ENCODE results near the gene RYR3.

The RYR3 gene

GRCh38 chr15:33636958-33637357, 326.2 kb downstream of the RYR3 start:
- Histone ChIP-seq H3K36me3 (ENCODE audit: insufficient read depth, low read length) (no peaks in the 10 kb centered on the region), H3K27me3 (ENCODE audit: insufficient read depth, low read length) (peaks cover 94% of the 10 kb centered on the region), H3K4me1 (ENCODE audit: control insufficient read depth, insufficient read depth, low read length, unreplicated experiment) (no peaks in the 10 kb centered on the region), H3K27ac (ENCODE audit: low read depth, low read length) (no peak overlapping the region), H2AFZ (ENCODE audit: low read length, unreplicated experiment) (no peak overlapping the region), H3K79me2 (ENCODE audit: control insufficient read depth, insufficient read depth, low read length, unreplicated experiment) (no peaks in the 10 kb centered on the region), H3K4me3 (ENCODE audit: low read depth, low read length) (no peak overlapping the region)

- H2AFZ ChIP-seq (ENCODE audit: low read length, unreplicated experiment): no peak overlapping the region
- no peaks in the 10 kb centered on the region for H3K4me1 ChIP-seq (ENCODE audit: control insufficient read depth, insufficient read depth, low read length, unreplicated experiment)
- no peak overlapping the region for H3K4me3 ChIP-seq (ENCODE audit: low read depth, low read length)
- H3K36me3 ChIP-seq (ENCODE audit: insufficient read depth, low read length): no peaks in the 10 kb centered on the region
- no peak overlapping the region for H3K27ac ChIP-seq (ENCODE audit: low read depth, low read length)
- H3K27me3 ChIP-seq (ENCODE audit: insufficient read depth, low read length): peaks cover 97% of the 10 kb centered on the region
- H3K79me2 ChIP-seq (ENCODE audit: control insufficient read depth, insufficient read depth, low read length, unreplicated experiment): no peaks in the 10 kb centered on the region
These were observed 327.7 kb downstream of the RYR3 start for GRCh38 chr15:33638453-33638852.

GRCh38 chr15:33639051-33639450, 328.3 kb downstream of the RYR3 start:
- no peak overlapping the region for H3K27ac ChIP-seq (ENCODE audit: low read depth, low read length)
- H3K4me3 ChIP-seq (ENCODE audit: low read depth, low read length): no peak overlapping the region
- H3K79me2 ChIP-seq (ENCODE audit: control insufficient read depth, insufficient read depth, low read length, unreplicated experiment): no peaks in the 10 kb centered on the region
- peaks cover 97% of the 10 kb centered on the region for H3K27me3 ChIP-seq (ENCODE audit: insufficient read depth, low read length)
- no peaks in the 10 kb centered on the region for H3K36me3 ChIP-seq (ENCODE audit: insufficient read depth, low read length)
- no peak overlapping the region for H2AFZ ChIP-seq (ENCODE audit: low read length, unreplicated experiment)
- H3K4me1 ChIP-seq (ENCODE audit: control insufficient read depth, insufficient read depth, low read length, unreplicated experiment): no peaks in the 10 kb centered on the region

- no peak overlapping the region for H3K4me3 ChIP-seq (ENCODE audit: low read depth, low read length)
- H3K36me3 ChIP-seq (ENCODE audit: insufficient read depth, low read length): no peaks in the 10 kb centered on the region
- H3K79me2 ChIP-seq (ENCODE audit: control insufficient read depth, insufficient read depth, low read length, unreplicated experiment): no peaks in the 10 kb centered on the region
- H3K27ac ChIP-seq (ENCODE audit: low read depth, low read length): no peak overlapping the region
- peaks cover 97% of the 10 kb centered on the region for H3K27me3 ChIP-seq (ENCODE audit: insufficient read depth, low read length)
- H3K4me1 ChIP-seq (ENCODE audit: control insufficient read depth, insufficient read depth, low read length, unreplicated experiment): no peaks in the 10 kb centered on the region
- no peak overlapping the region for H2AFZ ChIP-seq (ENCODE audit: low read length, unreplicated experiment)
These were observed 328.7 kb downstream of the RYR3 start for GRCh38 chr15:33639456-33639855.

GRCh38 chr15:33639978-33640377, 329.2 kb downstream of the RYR3 start:
- no peaks in the 10 kb centered on the region for H3K4me1 ChIP-seq (ENCODE audit: control insufficient read depth, insufficient read depth, low read length, unreplicated experiment)
- H2AFZ ChIP-seq (ENCODE audit: low read length, unreplicated experiment): no peak overlapping the region
- no peak overlapping the region for H3K27ac ChIP-seq (ENCODE audit: low read depth, low read length)
- H3K27me3 ChIP-seq (ENCODE audit: insufficient read depth, low read length): peaks cover 95% of the 10 kb centered on the region
- H3K4me3 ChIP-seq (ENCODE audit: low read depth, low read length): no peak overlapping the region
- H3K36me3 ChIP-seq (ENCODE audit: insufficient read depth, low read length): no peaks in the 10 kb centered on the region
- H3K79me2 ChIP-seq (ENCODE audit: control insufficient read depth, insufficient read depth, low read length, unreplicated experiment): no peaks in the 10 kb centered on the region

- Histone ChIP-seq H3K27me3 (ENCODE audit: insufficient read depth, low read length) (peaks cover 94% of the 10 kb centered on the region), H3K36me3 (ENCODE audit: insufficient read depth, low read length) (no peaks in the 10 kb centered on the region), H3K27ac (ENCODE audit: low read depth, low read length) (no peak overlapping the region), H3K4me1 (ENCODE audit: control insufficient read depth, insufficient read depth, low read length, unreplicated experiment) (no peaks in the 10 kb centered on the region), H3K79me2 (ENCODE audit: control insufficient read depth, insufficient read depth, low read length, unreplicated experiment) (no peaks in the 10 kb centered on the region), H3K4me3 (ENCODE audit: low read depth, low read length) (no peak overlapping the region), H2AFZ (ENCODE audit: low read length, unreplicated experiment) (no peak overlapping the region)
These were observed 330.3 kb downstream of the RYR3 start for GRCh38 chr15:33641069-33641468.

- Histone ChIP-seq H3K27me3 (ENCODE audit: insufficient read depth, low read length) (peaks cover 97% of the 10 kb centered on the region), H3K4me1 (ENCODE audit: control insufficient read depth, insufficient read depth, low read length, unreplicated experiment) (no peaks in the 10 kb centered on the region), H3K27ac (ENCODE audit: low read depth, low read length) (no peak overlapping the region), H3K36me3 (ENCODE audit: insufficient read depth, low read length) (no peaks in the 10 kb centered on the region), H2AFZ (ENCODE audit: low read length, unreplicated experiment) (no peak overlapping the region), H3K79me2 (ENCODE audit: control insufficient read depth, insufficient read depth, low read length, unreplicated experiment) (no peaks in the 10 kb centered on the region), H3K4me3 (ENCODE audit: low read depth, low read length) (no peak overlapping the region)
These were observed 333.5 kb downstream of the RYR3 start for GRCh38 chr15:33644304-33644703.

GRCh38 chr15:33646744-33647143, 336.0 kb downstream of the RYR3 start:
- Histone ChIP-seq H3K79me2 (ENCODE audit: control insufficient read depth, insufficient read depth, low read length, unreplicated experiment) (no peaks in the 10 kb centered on the region), H3K4me1 (ENCODE audit: control insufficient read depth, insufficient read depth, low read length, unreplicated experiment) (no peaks in the 10 kb centered on the region), H3K36me3 (ENCODE audit: insufficient read depth, low read length) (no peaks in the 10 kb centered on the region), H2AFZ (ENCODE audit: low read length, unreplicated experiment) (no peak overlapping the region), H3K27ac (ENCODE audit: low read depth, low read length) (no peak overlapping the region), H3K4me3 (ENCODE audit: low read depth, low read length) (no peak overlapping the region), H3K27me3 (ENCODE audit: insufficient read depth, low read length) (peaks cover 92% of the 10 kb centered on the region)

GRCh38 chr15:33649217-33649933, 338.6 kb downstream of the RYR3 start:
- Histone ChIP-seq H3K4me1 (ENCODE audit: control insufficient read depth, insufficient read depth, low read length, unreplicated experiment) (no peaks in the 10 kb centered on the region), H3K27me3 (ENCODE audit: insufficient read depth, low read length) (peaks cover 89% of the 10 kb centered on the region)

GRCh38 chr15:33654860-33655259, 344.1 kb downstream of the RYR3 start:
- H3K27ac ChIP-seq (ENCODE audit: low read depth, low read length): no peak overlapping the region
- no peaks in the 10 kb centered on the region for H3K4me1 ChIP-seq (ENCODE audit: control insufficient read depth, insufficient read depth, low read length, unreplicated experiment)
- peaks cover 78% of the 10 kb centered on the region for H3K27me3 ChIP-seq (ENCODE audit: insufficient read depth, low read length)
- H3K79me2 ChIP-seq (ENCODE audit: control insufficient read depth, insufficient read depth, low read length, unreplicated experiment): no peaks in the 10 kb centered on the region
- H3K36me3 ChIP-seq (ENCODE audit: insufficient read depth, low read length): no peaks in the 10 kb centered on the region
- H2AFZ ChIP-seq (ENCODE audit: low read length, unreplicated experiment): no peak overlapping the region
- no peak overlapping the region for H3K4me3 ChIP-seq (ENCODE audit: low read depth, low read length)

More at GRCh38 chr15:33649217-33649933, 338.6 kb downstream of the RYR3 start:
- Histone ChIP-seq H2AFZ (ENCODE audit: low read length, unreplicated experiment) (no peak overlapping the region), H3K4me3 (ENCODE audit: low read depth, low read length) (no peak overlapping the region), H3K27ac (ENCODE audit: low read depth, low read length) (no peak overlapping the region), H3K36me3 (ENCODE audit: insufficient read depth, low read length) (no peaks in the 10 kb centered on the region), H3K79me2 (ENCODE audit: control insufficient read depth, insufficient read depth, low read length, unreplicated experiment) (no peaks in the 10 kb centered on the region)

- H3K4me1 ChIP-seq (ENCODE audit: control insufficient read depth, insufficient read depth, low read length, unreplicated experiment): no peaks in the 10 kb centered on the region
- H3K27me3 ChIP-seq (ENCODE audit: insufficient read depth, low read length): peaks cover 81% of the 10 kb centered on the region
- no peaks in the 10 kb centered on the region for H3K36me3 ChIP-seq (ENCODE audit: insufficient read depth, low read length)
- no peak overlapping the region for H2AFZ ChIP-seq (ENCODE audit: low read length, unreplicated experiment)
- no peak overlapping the region for H3K4me3 ChIP-seq (ENCODE audit: low read depth, low read length)
- no peak overlapping the region for H3K27ac ChIP-seq (ENCODE audit: low read depth, low read length)
- no peaks in the 10 kb centered on the region for H3K79me2 ChIP-seq (ENCODE audit: control insufficient read depth, insufficient read depth, low read length, unreplicated experiment)
These were observed 344.7 kb downstream of the RYR3 start for GRCh38 chr15:33655488-33655887.
